BJ (cell line): Measurements from ENCODE around the gene LDLRAD3. TPM values are rescaled to one million over a fixed set of nuclear protein-coding genes. Genes with fewer than 3 reads are reported as not detected.

Experiments
- CTCF ChIA-PET: fragments of 350-600 bp; formaldehyde crosslinking; extraction: SDS; loops from one replicate; lab custom pipeline; 2021; ENCODE audit warnings: antibody characterized with exemption, inconsistent platforms; lab: Yijun Ruan, JAX
- POLR2A ChIA-PET: fragments of 300-600 bp; sonication (Branson Sonifier 250); formaldehyde crosslinking; extraction: SDS; loops from one replicate; lab custom pipeline; 2021; ENCODE audit warnings: antibody characterized with exemption; lab: Charles Lee
- DNase-seq: peaks from one replicate; pipeline ENCODE4 v3.0.0-alpha.2; 2011; ENCODE audit warnings: low read depth
- H3K27me3 ChIP-seq: 2 replicates; pipeline ENCODE4 v1.6.0; 2011; ENCODE audit warnings: low read length; ENCODE audit not compliant: control insufficient read depth, insufficient read depth
- H3K36me3 ChIP-seq: 2 replicates; pipeline ENCODE4 v1.5.1; 2011; ENCODE audit warnings: low read length; ENCODE audit not compliant: control insufficient read depth, insufficient read depth
- H3K4me3 ChIP-seq: 2 replicates; pipeline ENCODE4 v1.5.1; 2011; ENCODE audit warnings: low read depth, mild to moderate bottlenecking, control low read depth, low read length
- polyA plus RNA-seq: library from polyadenylated mRNA; depleted of rRNA; stranded (reverse); fragments of >200 nt; gene quantifications from 2 replicates; pipeline ENCODE4 v1.2.3, GENCODE V29; 2011
- TF ChIP-seq, protein P1 (sequence below): IDR thresholded peaks from 2 replicates; pipeline ENCODE4 v1.5.1; 2011; ENCODE audit warnings: low read depth, mild to moderate bottlenecking, control low read depth, inconsistent platforms, low read length, moderate library complexity; ENCODE audit not compliant: insufficient read depth

The LDLRAD3 gene
- polyA plus RNA-seq, 1 experiment = 3.5 TPM

DNA sequence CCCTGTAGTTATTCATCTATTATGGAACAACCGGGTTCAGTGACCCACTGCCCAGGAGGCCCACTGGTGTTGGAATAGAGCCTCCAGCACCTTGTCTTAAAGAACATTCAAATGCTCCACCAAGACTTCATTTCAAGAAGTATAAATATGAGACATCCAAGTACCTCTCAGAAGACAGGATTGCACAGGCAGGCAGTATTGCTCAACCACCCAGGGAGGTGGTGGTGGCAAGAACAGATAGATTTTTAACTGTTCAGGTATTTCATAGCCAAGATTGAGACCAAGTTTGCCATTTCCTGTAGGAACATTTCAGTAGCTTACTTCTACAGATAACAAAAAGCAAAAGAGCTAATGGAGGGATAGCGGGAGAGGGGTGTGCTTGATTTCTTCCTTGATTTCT lies 266.7 kb downstream of the LDLRAD3 start:
- no peak for DNase-seq
- POLR2A ChIA-PET = no interaction called here
- no peaks in the 10 kb centered on the region for H3K36me3 ChIP-seq
- no peak overlapping the region for H3K4me3 ChIP-seq
- CTCF ChIA-PET = interaction anchor here (0.9 kb wide), 1 partner anchor 9 kb away, joined by 4 read pairs; no protein-coding TSS in a partner anchor
- H3K27me3 ChIP-seq = no peaks in the 10 kb centered on the region
- TF ChIP-seq, protein P1, sequence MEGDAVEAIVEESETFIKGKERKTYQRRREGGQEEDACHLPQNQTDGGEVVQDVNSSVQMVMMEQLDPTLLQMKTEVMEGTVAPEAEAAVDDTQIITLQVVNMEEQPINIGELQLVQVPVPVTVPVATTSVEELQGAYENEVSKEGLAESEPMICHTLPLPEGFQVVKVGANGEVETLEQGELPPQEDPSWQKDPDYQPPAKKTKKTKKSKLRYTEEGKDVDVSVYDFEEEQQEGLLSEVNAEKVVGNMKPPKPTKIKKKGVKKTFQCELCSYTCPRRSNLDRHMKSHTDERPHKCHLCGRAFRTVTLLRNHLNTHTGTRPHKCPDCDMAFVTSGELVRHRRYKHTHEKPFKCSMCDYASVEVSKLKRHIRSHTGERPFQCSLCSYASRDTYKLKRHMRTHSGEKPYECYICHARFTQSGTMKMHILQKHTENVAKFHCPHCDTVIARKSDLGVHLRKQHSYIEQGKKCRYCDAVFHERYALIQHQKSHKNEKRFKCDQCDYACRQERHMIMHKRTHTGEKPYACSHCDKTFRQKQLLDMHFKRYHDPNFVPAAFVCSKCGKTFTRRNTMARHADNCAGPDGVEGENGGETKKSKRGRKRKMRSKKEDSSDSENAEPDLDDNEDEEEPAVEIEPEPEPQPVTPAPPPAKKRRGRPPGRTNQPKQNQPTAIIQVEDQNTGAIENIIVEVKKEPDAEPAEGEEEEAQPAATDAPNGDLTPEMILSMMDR = no peak

DNA sequence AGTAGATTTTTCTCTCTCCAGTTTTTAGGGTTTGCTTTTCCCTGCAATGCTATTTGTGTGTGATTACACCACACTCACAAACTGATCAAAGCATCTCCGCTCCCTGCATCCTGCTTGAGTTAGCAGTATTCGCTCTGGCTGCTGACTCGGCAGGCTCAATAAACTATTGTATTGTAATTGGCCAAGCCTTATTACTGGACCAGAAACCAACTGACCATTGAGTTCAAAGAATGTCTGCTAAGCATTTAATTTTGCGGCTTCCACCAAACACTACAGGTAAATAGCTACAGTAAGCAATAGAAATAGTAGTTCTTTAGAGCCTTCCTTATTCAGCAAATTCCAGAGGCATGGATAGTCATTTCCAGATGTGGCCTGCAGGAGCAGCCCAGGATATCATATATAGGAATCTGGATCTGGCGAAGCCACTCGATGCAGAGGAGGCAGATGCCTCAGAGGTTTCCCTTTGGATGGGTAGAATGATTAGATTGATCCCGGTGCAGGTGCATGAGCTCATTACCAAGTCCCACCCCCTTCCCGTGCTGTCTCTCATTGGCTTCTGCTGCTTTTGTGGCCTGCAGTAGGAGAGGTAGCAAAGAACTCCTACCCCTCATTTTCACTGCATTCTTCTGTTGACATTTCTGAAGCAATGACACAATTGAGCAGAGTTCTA lies 268.0 kb downstream of the LDLRAD3 start:
- POLR2A ChIA-PET = interaction anchor here (0.6 kb wide), 2 partner anchors 18 to 889 kb away, joined by 4 to 7 read pairs; no protein-coding TSS in a partner anchor

DNA sequence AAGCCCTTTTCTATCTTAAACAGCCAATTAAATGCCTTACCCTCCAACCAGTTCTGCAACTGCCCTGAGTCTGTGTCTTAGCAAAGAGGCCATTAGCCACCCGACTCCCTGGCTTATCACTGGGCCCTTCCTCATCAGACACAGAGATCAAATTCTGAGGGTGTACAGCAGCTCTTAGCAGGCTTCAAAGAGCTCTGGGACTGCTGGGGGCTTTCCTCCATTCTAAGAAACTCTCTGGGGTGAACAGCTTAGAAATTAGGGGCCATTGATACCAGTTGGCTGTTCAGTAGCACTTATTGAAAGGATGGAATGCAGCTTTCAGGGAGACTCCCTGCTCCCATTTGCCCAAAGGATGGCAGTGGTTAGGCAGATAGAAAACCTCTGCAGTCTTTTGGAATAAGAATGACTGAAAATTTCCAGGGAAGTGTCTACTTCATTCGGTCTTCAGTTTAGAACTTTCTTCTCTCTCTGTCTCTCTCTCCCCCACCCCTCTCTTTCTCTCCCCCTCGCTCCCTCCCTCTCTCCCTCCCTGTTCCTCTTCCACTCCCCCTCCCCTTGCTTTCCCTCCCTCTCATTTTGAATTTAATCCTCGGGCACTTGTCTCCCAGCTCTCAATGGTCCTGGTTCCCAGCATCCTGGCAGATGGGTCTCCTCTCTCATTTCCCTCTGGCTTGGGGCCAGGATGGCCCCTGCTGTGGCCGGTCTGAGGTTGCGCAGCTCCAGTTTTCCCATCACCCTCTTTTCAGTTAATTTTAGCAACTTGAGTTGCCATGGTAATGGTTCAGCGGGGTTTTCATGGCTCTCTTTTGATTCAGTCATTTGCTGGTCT lies 268.9 kb downstream of the LDLRAD3 start:
- ChIA-PET CTCF (no interaction called here), POLR2A (interaction anchor here (0.6 kb wide), 1 partner anchor 19 kb away, joined by 7 read pairs; no protein-coding TSS in a partner anchor)
- Histone ChIP-seq H3K36me3 (no peaks in the 10 kb centered on the region), H3K4me3 (no peak overlapping the region), H3K27me3 (no peaks in the 10 kb centered on the region)
- DNase-seq = no peak
- TF ChIP-seq, protein P1 = no peak

More for the DNA sequence above, 268.0 kb downstream of the LDLRAD3 start:
- TF ChIP-seq, protein P1 = no peak
- Histone ChIP-seq H3K4me3 (no peak overlapping the region), H3K27me3 (no peaks in the 10 kb centered on the region), H3K36me3 (no peaks in the 10 kb centered on the region)
- no peak for DNase-seq
- CTCF ChIA-PET = no interaction called here

DNA sequence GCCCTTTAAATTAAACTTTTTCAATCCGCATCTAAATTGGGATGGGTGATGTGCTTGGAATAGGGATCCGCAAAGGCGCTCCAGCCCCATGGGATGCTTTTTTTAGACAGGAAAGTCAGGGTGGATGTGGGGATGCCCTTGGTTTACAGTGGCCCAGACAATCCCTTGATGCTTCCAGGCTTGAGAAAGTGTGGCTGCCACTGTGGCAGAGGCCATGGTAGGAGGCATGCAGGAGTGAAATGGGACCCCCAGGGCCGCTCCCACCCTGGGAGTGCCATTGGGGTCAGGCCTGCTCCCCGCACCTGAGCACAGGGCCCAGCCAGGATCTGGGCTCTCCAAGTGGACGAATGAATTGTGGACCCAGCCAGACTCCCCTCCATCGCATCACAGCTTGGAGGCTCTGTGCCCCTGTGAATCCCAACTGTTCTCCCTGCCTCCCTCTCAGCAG lies 269.6 kb downstream of the LDLRAD3 start:
- Histone ChIP-seq H3K36me3 (no peaks in the 10 kb centered on the region), H3K4me3 (no peak overlapping the region), H3K27me3 (no peaks in the 10 kb centered on the region)
- DNase-seq = no peak
- ChIA-PET POLR2A (no interaction called here), CTCF (no interaction called here)
- TF ChIP-seq, protein P1 = no peak

DNA sequence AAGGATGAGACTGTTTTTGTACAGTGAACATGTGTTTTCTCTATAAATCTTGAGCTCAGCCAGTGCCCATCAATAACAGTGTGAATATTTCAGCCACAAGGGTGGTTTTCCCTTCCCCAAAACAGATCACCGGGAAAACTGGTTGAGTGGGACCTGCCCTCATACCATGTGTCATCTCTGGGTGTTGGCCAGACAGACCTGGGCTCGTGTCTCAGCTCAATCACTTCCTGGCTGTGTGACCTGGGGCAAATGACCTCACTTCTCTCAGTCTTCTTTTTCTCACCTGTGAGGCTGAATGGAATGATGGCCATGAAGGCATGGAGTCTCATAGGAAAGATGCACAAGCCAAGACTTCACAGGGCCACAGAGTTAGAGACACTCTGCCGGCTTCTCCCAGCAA lies 270.6 kb downstream of the LDLRAD3 start:
- no peaks in the 10 kb centered on the region for H3K36me3 ChIP-seq
- CTCF ChIA-PET = no interaction called here
- POLR2A ChIA-PET = no interaction called here
- TF ChIP-seq, protein P1 = no peak
- DNase-seq = no peak
- no peak overlapping the region for H3K4me3 ChIP-seq
- no peaks in the 10 kb centered on the region for H3K27me3 ChIP-seq
